ENCODE measurements around the gene PYGO2. TPM values are rescaled to one million over a fixed set of nuclear protein-coding genes. Genes with fewer than 3 reads are reported as not detected.

PYGO2 gene
- total RNA-seq, 1 experiment from 2014 or later: 35.9 TPM

- Mint-ChIP-seq H3K4me3 (ENCODE audit: unreplicated experiment) (no peak overlapping the region), H3K9me3 (ENCODE audit: unreplicated experiment) (no peaks in the 10 kb centered on the region), H3K4me1 (ENCODE audit: insufficient read depth, unreplicated experiment) (peaks cover 43% of the 10 kb centered on the region), H3K27ac (ENCODE audit: low read depth, unreplicated experiment) (no peak overlapping the region), H3K27me3 (ENCODE audit: insufficient read depth, unreplicated experiment) (no peaks in the 10 kb centered on the region), H3K36me3 (ENCODE audit: insufficient read depth, unreplicated experiment) (peaks cover 7% of the 10 kb centered on the region)
- DNase-seq (ENCODE audit: unreplicated experiment): no peak
- POLR2A ChIA-PET: interaction anchor here (1.2 to 39.6 kb wide), 5 partner anchors 10 to 85 kb away, joined by 3 to 1917 read pairs (median 19); partner anchors contain the start of genes CKS1B, FLAD1, LENEP and PMVK
- TF ChIP-seq CTCF (IDR thresholded peaks at IDR 0.05; ENCODE audit: unreplicated experiment): no peak
- intact Hi-C loops (cut with micrococcal nuclease): no loop called here
- BruUV-seq (replicated peaks): no TSS peak
- CTCF ChIA-PET: interaction anchor here (0.6 to 4.2 kb wide), 13 partner anchors 13 to 394 kb away, joined by 3 to 45 read pairs (median 6); partner anchors contain the start of genes FLAD1 and PMVK
Observed at GRCh38 chr1:154953611-154954038, 8.0 kb downstream of the PYGO2 start.

GRCh38 chr1:154952664-154953063, 8.9 kb downstream of the PYGO2 start:
- intact Hi-C loops (cut with micrococcal nuclease): no loop called here
- H3K36me3 Mint-ChIP-seq (ENCODE audit: insufficient read depth, unreplicated experiment): peaks cover 4% of the 10 kb centered on the region
- no peak overlapping the region for H3K4me3 Mint-ChIP-seq (ENCODE audit: unreplicated experiment)
- no peaks in the 10 kb centered on the region for H3K27me3 Mint-ChIP-seq (ENCODE audit: insufficient read depth, unreplicated experiment)
- H3K4me1 Mint-ChIP-seq (ENCODE audit: insufficient read depth, unreplicated experiment): peaks cover 43% of the 10 kb centered on the region
- no TSS peak for BruUV-seq (replicated peaks)
- TF ChIP-seq CTCF (IDR thresholded peaks at IDR 0.05; ENCODE audit: unreplicated experiment): no peak
- H3K27ac Mint-ChIP-seq (ENCODE audit: low read depth, unreplicated experiment): no peak overlapping the region
- ChIA-PET POLR2A (interaction anchor here (1.2 to 39.6 kb wide), 5 partner anchors 9 to 86 kb away, joined by 3 to 1917 read pairs (median 6); partner anchors contain the start of genes CKS1B, FLAD1, LENEP and PMVK), CTCF (interaction anchor here (0.6 to 2.6 kb wide), 7 partner anchors 8 to 473 kb away, joined by 3 to 12 read pairs (median 4); partner anchors contain the start of gene PYGO2)
- H3K9me3 Mint-ChIP-seq (ENCODE audit: unreplicated experiment): no peaks in the 10 kb centered on the region
- no peak for DNase-seq (ENCODE audit: unreplicated experiment)

- CTCF ChIA-PET: interaction anchor here (0.6 to 2.6 kb wide), 10 partner anchors 9 to 473 kb away, joined by 3 to 6 read pairs (median 4); no protein-coding TSS in a partner anchor
- POLR2A ChIA-PET: interaction anchor here (1.2 to 39.6 kb wide), 4 partner anchors 8 to 37 kb away, joined by 4 to 1917 read pairs (median 59); partner anchors contain the start of genes CKS1B, FLAD1, LENEP and PMVK
- Mint-ChIP-seq H3K36me3 (ENCODE audit: insufficient read depth, unreplicated experiment) (peaks cover 6% of the 10 kb centered on the region), H3K4me3 (ENCODE audit: unreplicated experiment) (no peak overlapping the region), H3K9me3 (ENCODE audit: unreplicated experiment) (no peaks in the 10 kb centered on the region), H3K27me3 (ENCODE audit: insufficient read depth, unreplicated experiment) (no peaks in the 10 kb centered on the region), H3K27ac (ENCODE audit: low read depth, unreplicated experiment) (no peak overlapping the region), H3K4me1 (ENCODE audit: insufficient read depth, unreplicated experiment) (peaks cover 38% of the 10 kb centered on the region)
- intact Hi-C loops (cut with micrococcal nuclease): no loop called here
- no peak for TF ChIP-seq CTCF (IDR thresholded peaks at IDR 0.05; ENCODE audit: unreplicated experiment)
- no TSS peak for BruUV-seq (replicated peaks)
- DNase-seq (ENCODE audit: unreplicated experiment): no peak
Observed at GRCh38 chr1:154951901-154952657, 9.5 kb downstream of the PYGO2 start.

GRCh38 chr1:154948079-154948478, 13.5 kb downstream of the PYGO2 start:
- no peaks in the 10 kb centered on the region for H3K9me3 Mint-ChIP-seq (ENCODE audit: unreplicated experiment)
- TF ChIP-seq CTCF (IDR thresholded peaks at IDR 0.05; ENCODE audit: unreplicated experiment): no peak
- BruUV-seq (replicated peaks): no TSS peak
- intact Hi-C loops (cut with micrococcal nuclease): no loop called here
- ChIA-PET CTCF (interaction anchor here (0.6 to 1.3 kb wide), 4 partner anchors 12 to 85 kb away, joined by 3 read pairs; no protein-coding TSS in a partner anchor), POLR2A (interaction anchor here (0.5 to 3.9 kb wide), 4 partner anchors 11 to 187 kb away, joined by 3 to 26 read pairs (median 6); partner anchors contain the start of genes PMVK and SHC1)
- H3K27me3 Mint-ChIP-seq (ENCODE audit: insufficient read depth, unreplicated experiment): no peaks in the 10 kb centered on the region
- DNase-seq (ENCODE audit: unreplicated experiment): no peak
- H3K4me3 Mint-ChIP-seq (ENCODE audit: unreplicated experiment): no peak overlapping the region
- H3K4me1 Mint-ChIP-seq (ENCODE audit: insufficient read depth, unreplicated experiment): peaks cover 11% of the 10 kb centered on the region
- H3K36me3 Mint-ChIP-seq (ENCODE audit: insufficient read depth, unreplicated experiment): peaks cover 12% of the 10 kb centered on the region
- H3K27ac Mint-ChIP-seq (ENCODE audit: low read depth, unreplicated experiment): no peak overlapping the region

Measured in MCF 10A (cell line).